Endothelial cell of umbilical vein (primary cell): Measurements from ENCODE around the gene CAPRIN2. TPM values are rescaled to one million over a fixed set of nuclear protein-coding genes. Genes with fewer than 3 reads are reported as not detected.

ENCODE experiments used
- BruUV-seq: library from RNA; stranded (reverse); fragments of 400-500 nt; replicated peaks from 2 replicates; lab custom pipeline; 2021; lab: Mats Ljungman, UMichigan
- CTCF ChIA-PET: fragments of 300-600, 350-600 bp; sonication (Branson Sonifier 250); formaldehyde crosslinking; loops from one replicate; lab custom pipeline; 2021; ENCODE audit warnings: antibody characterized with exemption, inconsistent platforms; lab: Charles Lee
- POLR2A ChIA-PET: fragments of 300-600, 350-600 bp; sonication (Branson Sonifier 250); formaldehyde crosslinking; loops from one replicate; lab custom pipeline; 2021; ENCODE audit warnings: antibody characterized with exemption, inconsistent platforms; lab: Charles Lee
- DNase-seq: peaks from one replicate; pipeline ENCODE4 v3.0.0-alpha.2; 2011; ENCODE audit warnings: low read depth, low spot score
- FAIRE-seq: peaks from 2 replicates; lab custom pipeline; 2011; peaks lifted over from hg19 to GRCh38; lab: Jason Lieb, UNC
- H2AFZ ChIP-seq: 2 replicates; pipeline ENCODE4 v1.6.0; 2012; ENCODE audit warnings: low read depth, low read length, control low read depth, inconsistent platforms
- H3K27ac ChIP-seq: 2 replicates; pipeline ENCODE4 v1.5.1; 2011; ENCODE audit warnings: low read depth, mild to moderate bottlenecking, control low read depth, low read length, moderate library complexity; ENCODE audit not compliant: insufficient read depth
- H3K27me3 ChIP-seq, 2 experiments: 2 replicates each; pipeline versions ENCODE4 v1.6.0 to v1.6.1; 2011; ENCODE audit warnings: low read length in 2 of 2, mixed read lengths in 1 of 2; ENCODE audit not compliant: control insufficient read depth in 2 of 2, insufficient read depth in 2 of 2
- H3K36me3 ChIP-seq, 2 experiments: 2 replicates in 1 of 2; 3 replicates in 1 of 2; pipeline ENCODE4 v1.5.1; 2011; ENCODE audit warnings: low read length in 2 of 2, mild to moderate bottlenecking in 1 of 2, moderate library complexity in 1 of 2; ENCODE audit not compliant: control insufficient read depth in 2 of 2, insufficient read depth in 2 of 2; ENCODE audit errors: extremely low read depth in 1 of 2
- H3K4me1 ChIP-seq: 3 replicates; pipeline ENCODE4 v1.5.1; 2011; ENCODE audit warnings: mild to moderate bottlenecking, low read length; ENCODE audit not compliant: control insufficient read depth, insufficient read depth; ENCODE audit errors: extremely low read depth
- H3K4me2 ChIP-seq: 2 replicates; pipeline ENCODE4 v1.6.1; 2011; ENCODE audit warnings: low read length, control low read depth, mixed read lengths; ENCODE audit not compliant: insufficient read depth
- H3K4me3 ChIP-seq, 3 experiments: fragments of 200-600 bp in 1 of 3; sonication (generic), shearing (Covaris generic) in 1 of 3; replicated peaks in 1 of 3; 2 replicates each; pipeline ENCODE4 v1.5.1; 2011 to 2016; ENCODE audit warnings: control low read depth in 3 of 3, low read length in 3 of 3, mild to moderate bottlenecking in 2 of 3, inconsistent platforms in 1 of 3, low read depth in 1 of 3, moderate library complexity in 1 of 3; ENCODE audit not compliant: insufficient read depth in 1 of 3
- H3K79me2 ChIP-seq: 2 replicates; pipeline ENCODE4 v1.6.0; 2012; ENCODE audit warnings: low read length, inconsistent platforms; ENCODE audit not compliant: control insufficient read depth, insufficient read depth
- H3K9ac ChIP-seq: replicated peaks from 2 replicates; pipeline ENCODE3; 2011; ENCODE audit warnings: low read length, control low read depth; ENCODE audit not compliant: insufficient read depth; ENCODE audit errors: extremely low read depth
- H3K9me1 ChIP-seq: replicated peaks from 3 replicates; pipeline ENCODE4 v1.6.0; 2011; ENCODE audit warnings: mild to moderate bottlenecking, low read length; ENCODE audit not compliant: control insufficient read depth, insufficient read depth; ENCODE audit errors: extremely low read depth
- H3K9me3 ChIP-seq: replicated peaks from 2 replicates; pipeline ENCODE4 v1.5.1; 2012; ENCODE audit warnings: low read length, inconsistent platforms; ENCODE audit not compliant: control insufficient read depth, insufficient read depth
- H4K20me1 ChIP-seq: replicated peaks from 2 replicates; pipeline ENCODE3; 2011; ENCODE audit warnings: mild to moderate bottlenecking, low read length; ENCODE audit not compliant: control insufficient read depth, insufficient read depth; ENCODE audit errors: extremely low read depth
- EZH2 ChIP-seq: IDR thresholded peaks from 2 replicates; pipeline ENCODE4 v1.6.1; 2012; ENCODE audit warnings: borderline replicate concordance, low read depth, mild to moderate bottlenecking, moderate library complexity, low read length, inconsistent platforms; ENCODE audit not compliant: severe bottlenecking
- FOS ChIP-seq: IDR thresholded peaks from 2 replicates; pipeline ENCODE4 v1.6.1; 2011; ENCODE audit warnings: mild to moderate bottlenecking, low read length, moderate library complexity, borderline replicate concordance; ENCODE audit not compliant: insufficient read depth
- GATA2 ChIP-seq: IDR thresholded peaks from 2 replicates; pipeline ENCODE4 v1.7.0; 2011; ENCODE audit warnings: low read depth, mild to moderate bottlenecking, moderate library complexity, mixed read lengths, low read length; ENCODE audit not compliant: insufficient read length, insufficient read depth
- JUN ChIP-seq: IDR thresholded peaks from 2 replicates; pipeline ENCODE4 v1.6.1; 2011; ENCODE audit warnings: borderline replicate concordance, low read depth; ENCODE audit not compliant: insufficient read length, insufficient read depth
- MAX ChIP-seq: IDR thresholded peaks from 2 replicates; pipeline ENCODE4 v1.6.1; 2011; ENCODE audit not compliant: insufficient read depth, insufficient read length
- MYC ChIP-seq: IDR thresholded peaks from one replicate; pipeline ENCODE4 v1.6.1; 2011; ENCODE audit warnings: mild to moderate bottlenecking, low read depth, low read length
- POLR2A ChIP-seq: IDR thresholded peaks from 2 replicates; pipeline ENCODE4 v1.6.1; 2012; ENCODE audit warnings: low read depth, mild to moderate bottlenecking, control low read depth, low read length
- POLR2AphosphoS5 ChIP-seq: IDR thresholded peaks from 2 replicates; pipeline ENCODE4 v1.6.1; 2012; ENCODE audit warnings: low read depth, mild to moderate bottlenecking, control low read depth, low read length, moderate library complexity; ENCODE audit not compliant: insufficient read depth
- dilution Hi-C: fragments of 300-500 bp; cut with MboI; formaldehyde crosslinking; loops from one replicate; pipeline ENCODE4 v1.15.0; 2019; ENCODE audit warnings: low sequenced_read_pairs; ENCODE audit not compliant: extremely low pct_ligation_motif_present
- intact Hi-C: fragments of 100-400 bp; cut with micrococcal nuclease; formaldehyde crosslinking; loops from one replicate; pipeline ENCODE4 v1.10.0; 2022
- polyA plus RNA-seq, 4 experiments: library from polyadenylated mRNA; depleted of rRNA in 3 of 4; stranded (reverse) in 3 of 4; unstranded in 1 of 4; fragments of >200 nt; gene quantifications; 2 replicates each; pipeline versions ENCODE4 v1.2.1 to v1.2.3, GENCODE V29; 2011 to 2012; ENCODE audit warnings: missing spikeins in 1 of 4
- total RNA-seq: library from RNA; stranded (reverse); gene quantifications from 2 replicates; pipeline ENCODE4 v1.2.3, GENCODE V29; 2021
- TF ChIP-seq, protein P1 (sequence below), 2 donors: IDR thresholded peaks; 1 replicate in 1 of 2; 2 replicates in 1 of 2; pipeline ENCODE4 v1.5.1; 2011; ENCODE audit warnings: low read length in 2 of 2, mild to moderate bottlenecking in 2 of 2, moderate library complexity in 2 of 2, control low read depth in 1 of 2, inconsistent platforms in 1 of 2, low read depth in 1 of 2; ENCODE audit not compliant: insufficient read depth in 1 of 2; ENCODE audit errors: extremely low read depth in 1 of 2

CAPRIN2 gene
- total and polyA plus RNA-seq, 2 donors (not counting 3 experiments of a cell fraction or from before 2014, with no cell fraction given): 13.5 to 25.0 TPM

DNA sequence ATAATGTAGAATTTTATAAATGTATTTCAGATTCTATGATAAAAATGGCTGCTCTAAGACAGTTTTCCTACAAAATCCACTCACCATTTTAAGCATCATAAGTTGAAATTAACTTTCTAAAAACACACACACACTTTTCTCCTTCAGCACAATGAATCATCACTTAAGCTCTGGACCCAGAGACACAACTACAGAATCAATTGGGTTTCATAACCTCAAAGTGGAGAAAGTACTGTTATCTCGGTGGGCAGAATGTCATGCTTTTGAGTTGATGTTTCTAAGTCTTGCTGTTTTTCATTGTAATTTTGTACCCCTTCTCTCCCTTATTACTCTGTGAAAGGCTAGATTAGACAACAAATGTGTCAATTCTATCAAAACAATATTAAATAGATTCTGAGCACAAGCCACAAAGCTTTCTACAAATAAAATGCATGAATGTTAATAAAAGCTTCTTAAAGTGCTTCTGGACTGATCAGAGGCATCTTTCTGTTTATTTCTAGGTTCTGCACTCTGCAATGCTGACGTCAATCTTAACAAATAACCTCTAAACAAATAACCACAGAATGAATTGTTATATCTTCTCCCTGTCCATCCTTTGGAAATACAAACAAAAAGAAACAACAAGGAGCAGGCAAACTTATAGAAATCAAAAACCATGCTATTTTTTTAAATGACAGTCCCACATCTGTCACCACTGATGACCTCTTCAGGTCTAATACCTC lies 67.3 kb downstream of the CAPRIN2 start:
- H3K9me1 ChIP-seq: no peaks in the 10 kb centered on the region

DNA sequence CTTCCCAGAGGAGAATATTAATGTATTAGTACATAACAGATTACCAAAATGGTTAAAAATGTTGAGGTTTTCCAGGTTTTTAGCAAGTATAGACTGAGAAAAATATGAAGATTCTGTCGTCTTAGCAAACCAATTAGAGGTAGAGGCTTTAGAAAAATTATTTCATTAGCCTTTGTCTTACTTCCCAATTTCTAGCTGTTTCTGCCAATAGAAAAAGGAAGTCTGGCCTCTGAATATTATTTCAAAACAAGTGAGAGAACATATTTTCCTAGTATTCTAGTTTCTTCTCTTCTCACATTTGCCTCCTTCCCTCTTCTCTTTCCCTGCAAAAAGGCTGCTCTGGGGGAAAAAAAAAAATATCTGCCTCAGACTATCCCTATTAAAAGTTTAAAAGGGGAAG lies 75.5 kb downstream of the CAPRIN2 start:
- no peaks in the 10 kb centered on the region for H3K79me2 ChIP-seq
- ChIA-PET CTCF (no interaction called here), POLR2A (no interaction called here)
- no peaks in the 10 kb centered on the region for H3K27me3 ChIP-seq
- DNase-seq: no peak
- no peak overlapping the region for H3K4me2 ChIP-seq
- H3K4me3 ChIP-seq: no peak overlapping the region
- peaks cover 0 to 2% of the 10 kb centered on the region in 2 experiments for H3K36me3 ChIP-seq
- no peaks in the 10 kb centered on the region for H4K20me1 ChIP-seq
- H3K9me1 ChIP-seq: no peaks in the 10 kb centered on the region
- FAIRE-seq: no peak
- BruUV-seq: no TSS peak
- H3K4me1 ChIP-seq: peaks cover 9% of the 10 kb centered on the region
- TF ChIP-seq, protein P1, sequence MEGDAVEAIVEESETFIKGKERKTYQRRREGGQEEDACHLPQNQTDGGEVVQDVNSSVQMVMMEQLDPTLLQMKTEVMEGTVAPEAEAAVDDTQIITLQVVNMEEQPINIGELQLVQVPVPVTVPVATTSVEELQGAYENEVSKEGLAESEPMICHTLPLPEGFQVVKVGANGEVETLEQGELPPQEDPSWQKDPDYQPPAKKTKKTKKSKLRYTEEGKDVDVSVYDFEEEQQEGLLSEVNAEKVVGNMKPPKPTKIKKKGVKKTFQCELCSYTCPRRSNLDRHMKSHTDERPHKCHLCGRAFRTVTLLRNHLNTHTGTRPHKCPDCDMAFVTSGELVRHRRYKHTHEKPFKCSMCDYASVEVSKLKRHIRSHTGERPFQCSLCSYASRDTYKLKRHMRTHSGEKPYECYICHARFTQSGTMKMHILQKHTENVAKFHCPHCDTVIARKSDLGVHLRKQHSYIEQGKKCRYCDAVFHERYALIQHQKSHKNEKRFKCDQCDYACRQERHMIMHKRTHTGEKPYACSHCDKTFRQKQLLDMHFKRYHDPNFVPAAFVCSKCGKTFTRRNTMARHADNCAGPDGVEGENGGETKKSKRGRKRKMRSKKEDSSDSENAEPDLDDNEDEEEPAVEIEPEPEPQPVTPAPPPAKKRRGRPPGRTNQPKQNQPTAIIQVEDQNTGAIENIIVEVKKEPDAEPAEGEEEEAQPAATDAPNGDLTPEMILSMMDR (IDR thresholded peaks at IDR 0.05; ENCODE audit: extremely low read depth in 1 of 2, insufficient read depth in 1 of 2, low read depth in 1 of 2, low read length in 2 of 2): no peak
- TF ChIP-seq POLR2A (no peak), POLR2AphosphoS5 (no peak), MAX (no peak), EZH2 (no peak), GATA2 (no peak), MYC (no peak), JUN (no peak), FOS (no peak)
- H3K9ac ChIP-seq: no peak overlapping the region
- intact Hi-C loops (loop anchor here (2.0 kb wide), 1 partner anchor 30 kb away; no protein-coding TSS in a partner anchor), dilution Hi-C loops (no loop called here)
- H3K27ac ChIP-seq: no peak overlapping the region
- H3K9me3 ChIP-seq: no peaks in the 10 kb centered on the region
- no peak overlapping the region for H2AFZ ChIP-seq

More for the DNA sequence above, 67.3 kb downstream of the CAPRIN2 start:
- no peak overlapping the region for H3K4me2 ChIP-seq
- H3K36me3 ChIP-seq: peaks cover 0 to 5% of the 10 kb centered on the region in 2 experiments
- H3K4me1 ChIP-seq: peaks cover 10% of the 10 kb centered on the region
- no peak for FAIRE-seq
- ChIA-PET CTCF (no interaction called here), POLR2A (no interaction called here)
- H3K4me3 ChIP-seq: no peak overlapping the region
- intact Hi-C loops: no loop called here
- TF ChIP-seq FOS: no peak
- TF ChIP-seq POLR2AphosphoS5: no peak
- no peak for TF ChIP-seq POLR2A
- no peak for TF ChIP-seq GATA2
- no peak for TF ChIP-seq MYC
- no peak for TF ChIP-seq EZH2
- no peak for TF ChIP-seq MAX
- peaks cover 23% of the 10 kb centered on the region for H3K79me2 ChIP-seq
- no peak for DNase-seq
- dilution Hi-C loops: no loop called here
- H3K27ac ChIP-seq: no peak overlapping the region
- no peak overlapping the region for H2AFZ ChIP-seq
- no TSS peak for BruUV-seq
- H3K27me3 ChIP-seq: no peaks in the 10 kb centered on the region
- H3K9me3 ChIP-seq: no peaks in the 10 kb centered on the region
- H4K20me1 ChIP-seq: no peaks in the 10 kb centered on the region
- H3K9ac ChIP-seq: no peak overlapping the region
